ENCODE data around the gene ENO1.
A peak's percentile ranks its signal among the peaks of the same experiment; 100 is the strongest.
"Not testable (repeated sequence)": the region's sequence is repeated elsewhere in the genome, so short reads cannot be mapped to it uniquely, and the experiment has no call there.

The ENO1 gene

GRCh38 chr1:8845104-8846097 is 33.1 kb downstream of the ENO1 start:
- no peak for DNase-seq (ENCODE audit: low read depth)

GRCh38 chr1:8844501-8845006 is 33.9 kb downstream of the ENO1 start:
- DNase-seq (ENCODE audit: low read depth): no peak

- no peak for DNase-seq (ENCODE audit: low read depth)
Observed at GRCh38 chr1:8841395-8841794, 37.1 kb downstream of the ENO1 start.

- DNase-seq (ENCODE audit: low read depth): no peak
Observed at GRCh38 chr1:8839990-8840389, 38.5 kb downstream of the ENO1 start.

- DNase-seq (ENCODE audit: low read depth): no peak
Observed at GRCh38 chr1:8835941-8836643, 42.4 kb downstream of the ENO1 start.

GRCh38 chr1:8831340-8831739 is 47.1 kb downstream of the ENO1 start:
- no peak for DNase-seq (ENCODE audit: low read depth)

GRCh38 chr1:8830732-8831131 is 47.8 kb downstream of the ENO1 start:
- not testable (repeated sequence) for DNase-seq (ENCODE audit: low read depth)

GRCh38 chr1:8825985-8826481 is 52.5 kb downstream of the ENO1 start:
- no peak for DNase-seq (ENCODE audit: low read depth)

- DNase-seq (ENCODE audit: low read depth): no peak
Observed at GRCh38 chr1:8823295-8823664, 55.2 kb downstream of the ENO1 start.

GRCh38 chr1:8822373-8823294 is 55.9 kb downstream of the ENO1 start:
- no peak for DNase-seq (ENCODE audit: low read depth)

- DNase-seq (ENCODE audit: low read depth): no peak
Observed at GRCh38 chr1:8821084-8821483, 57.4 kb downstream of the ENO1 start.

- not testable (repeated sequence) for DNase-seq (ENCODE audit: low read depth)
Observed at GRCh38 chr1:8818789-8819188, 59.7 kb downstream of the ENO1 start.

GRCh38 chr1:8818325-8818775 is 60.1 kb downstream of the ENO1 start:
- DNase-seq (ENCODE audit: low read depth): no peak

- DNase-seq (ENCODE audit: low read depth): peak; percentile 91
Observed at GRCh38 chr1:8817412-8818324, 60.8 kb downstream of the ENO1 start, which contains the start of gene RERE. Gene RERE, minus strand, starts transcription at chr1:8817640.

- peak; percentile 13 for DNase-seq (ENCODE audit: low read depth)
Observed at GRCh38 chr1:8816831-8817411, 61.6 kb downstream of the ENO1 start.

GRCh38 chr1:8816264-8816663 is 62.2 kb downstream of the ENO1 start:
- DNase-seq (ENCODE audit: low read depth): no peak

GRCh38 chr1:8815582-8816151 is 62.8 kb downstream of the ENO1 start:
- no peak for DNase-seq (ENCODE audit: low read depth)

- DNase-seq (ENCODE audit: low read depth): no peak
Observed at GRCh38 chr1:8814865-8815264, 63.6 kb downstream of the ENO1 start.

GRCh38 chr1:8813991-8814390 is 64.5 kb downstream of the ENO1 start:
- no peak for DNase-seq (ENCODE audit: low read depth)
